ENCODE results near the gene MAPK8IP1.

MAPK8IP1 gene

DNA sequence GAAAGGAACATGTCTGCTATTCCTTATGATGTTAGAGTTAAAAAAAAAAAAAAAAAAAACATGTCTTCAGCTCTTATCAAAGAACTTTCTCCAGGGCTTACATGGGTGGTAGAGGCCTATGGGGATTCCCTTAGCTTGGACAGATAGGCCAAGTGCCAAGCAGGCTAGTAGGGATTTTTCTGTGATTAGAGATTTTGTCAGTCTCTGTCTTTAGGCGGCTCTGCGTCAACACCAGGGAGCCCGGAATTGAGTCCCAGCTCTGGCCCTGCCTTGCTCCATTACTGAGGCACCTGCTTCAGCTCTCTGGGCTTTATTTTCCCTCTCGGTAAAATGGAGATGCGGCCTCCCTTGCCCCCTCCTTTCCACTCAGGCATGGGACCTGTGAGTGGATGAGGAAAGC lies 25.1 kb upstream of the MAPK8IP1 start:
- DNase-seq, result no peak

DNA sequence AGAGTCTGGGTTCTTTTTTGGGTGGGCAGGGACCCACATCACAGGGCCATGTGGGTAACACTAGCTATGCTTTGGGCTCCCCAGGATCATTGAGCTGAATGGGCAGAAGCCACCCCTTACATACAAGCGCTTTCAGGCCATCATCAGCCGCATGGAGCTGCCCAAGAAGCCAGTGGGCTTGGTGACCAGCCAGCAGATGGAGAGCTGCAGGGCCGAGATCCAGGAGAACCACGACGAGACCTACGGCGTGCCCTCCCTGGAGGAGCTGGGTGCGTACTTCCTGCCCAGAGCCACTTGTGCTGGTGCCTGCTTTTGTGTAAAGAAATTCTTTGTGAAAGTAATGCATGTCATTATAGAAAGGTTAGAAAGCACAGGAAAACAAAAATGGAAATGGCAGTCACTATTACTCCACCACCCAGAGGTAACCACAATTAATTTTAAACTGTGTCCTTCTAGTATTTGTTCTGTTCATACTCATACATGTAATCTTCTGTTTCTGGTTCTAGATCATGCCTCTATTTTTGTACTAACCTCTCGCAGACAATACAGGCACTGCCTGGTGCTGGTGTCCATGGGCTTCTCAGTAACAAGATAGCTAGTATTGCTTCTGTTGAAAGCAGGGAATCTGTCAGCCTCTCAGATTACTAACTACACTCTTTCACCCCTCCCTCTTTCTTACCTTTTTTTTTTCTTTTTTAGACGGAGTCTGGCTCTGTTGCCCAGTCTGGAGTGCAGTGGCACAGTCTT lies 24.5 kb upstream of the MAPK8IP1 start:
- DNase-seq, result no peak

DNA sequence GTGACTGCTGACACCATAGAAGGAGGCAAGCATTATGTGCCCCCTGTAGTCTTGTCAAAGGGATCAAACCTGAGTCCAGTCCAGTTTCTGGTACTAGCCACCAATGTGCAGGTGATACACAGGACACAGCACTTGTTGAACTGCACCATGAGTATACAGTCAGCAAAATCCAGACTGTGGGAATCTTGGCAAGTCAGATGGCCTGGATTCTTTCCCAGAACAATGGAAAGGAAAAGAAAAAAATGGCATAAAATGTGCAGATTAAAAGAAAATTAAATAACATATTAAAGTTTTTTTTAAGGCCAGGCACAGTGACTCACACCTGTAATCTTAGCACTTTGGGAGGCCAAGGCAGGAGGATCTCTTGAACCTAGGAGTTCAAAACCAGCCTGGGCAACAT lies 21.4 kb upstream of the MAPK8IP1 start:
- no peak for DNase-seq

DNA sequence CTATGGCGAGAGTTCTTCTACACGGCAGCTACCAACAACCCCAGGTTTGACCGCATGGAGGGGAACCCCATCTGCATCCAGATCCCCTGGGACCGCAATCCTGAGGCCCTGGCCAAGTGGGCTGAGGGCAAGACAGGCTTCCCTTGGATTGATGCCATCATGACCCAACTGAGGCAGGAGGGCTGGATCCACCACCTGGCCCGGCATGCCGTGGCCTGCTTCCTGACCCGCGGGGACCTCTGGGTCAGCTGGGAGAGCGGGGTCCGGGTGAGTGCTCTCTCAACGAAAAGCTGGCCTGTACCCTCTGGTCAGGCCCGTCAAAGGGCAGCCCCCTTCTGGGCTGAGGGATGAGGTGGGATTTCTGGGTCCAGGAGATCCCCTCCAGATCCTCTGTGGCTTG lies 15.9 kb upstream of the MAPK8IP1 start:
- no peak for DNase-seq

DNA sequence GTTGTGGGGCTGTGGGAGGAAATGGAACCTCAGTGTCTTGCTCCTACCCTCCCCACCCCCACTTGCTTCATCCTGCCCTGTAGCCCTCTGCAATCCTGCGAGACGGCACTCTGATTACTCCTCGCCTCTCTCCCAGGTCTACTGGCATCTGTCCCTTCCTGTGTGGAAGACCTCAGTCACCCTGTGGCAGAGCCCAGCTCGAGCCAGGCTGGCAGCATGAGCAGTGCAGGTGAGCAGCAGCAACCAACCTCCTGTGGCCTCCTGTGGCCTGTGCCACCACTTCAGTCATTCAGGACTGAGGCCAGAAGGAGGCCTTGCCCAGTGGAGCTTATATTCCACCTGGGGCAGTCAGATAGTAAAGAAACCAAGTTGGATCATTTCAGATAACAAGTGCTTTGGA lies 14.7 kb upstream of the MAPK8IP1 start:
- DNase-seq, result no peak

DNA sequence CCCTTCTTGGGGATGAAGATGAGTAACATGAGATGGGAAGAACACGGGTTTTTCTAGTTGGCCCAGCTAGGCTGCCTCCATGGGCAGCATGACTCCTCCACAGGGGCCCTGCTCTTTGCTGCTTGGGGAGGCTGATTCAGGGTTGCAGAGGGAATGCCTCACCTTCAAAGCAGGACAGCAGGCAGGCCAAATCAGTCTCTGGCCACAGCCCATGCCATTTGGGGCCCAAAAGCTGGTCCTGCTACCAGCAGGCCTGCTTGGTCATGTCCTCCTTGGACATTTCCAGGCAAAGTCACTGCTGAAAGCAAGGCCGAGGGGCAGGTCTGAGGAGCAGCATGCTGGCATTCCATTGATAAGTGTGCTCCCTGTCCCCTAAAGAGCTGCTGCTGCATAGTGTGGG lies 13.8 kb upstream of the MAPK8IP1 start:
- DNase-seq, result no peak

DNA sequence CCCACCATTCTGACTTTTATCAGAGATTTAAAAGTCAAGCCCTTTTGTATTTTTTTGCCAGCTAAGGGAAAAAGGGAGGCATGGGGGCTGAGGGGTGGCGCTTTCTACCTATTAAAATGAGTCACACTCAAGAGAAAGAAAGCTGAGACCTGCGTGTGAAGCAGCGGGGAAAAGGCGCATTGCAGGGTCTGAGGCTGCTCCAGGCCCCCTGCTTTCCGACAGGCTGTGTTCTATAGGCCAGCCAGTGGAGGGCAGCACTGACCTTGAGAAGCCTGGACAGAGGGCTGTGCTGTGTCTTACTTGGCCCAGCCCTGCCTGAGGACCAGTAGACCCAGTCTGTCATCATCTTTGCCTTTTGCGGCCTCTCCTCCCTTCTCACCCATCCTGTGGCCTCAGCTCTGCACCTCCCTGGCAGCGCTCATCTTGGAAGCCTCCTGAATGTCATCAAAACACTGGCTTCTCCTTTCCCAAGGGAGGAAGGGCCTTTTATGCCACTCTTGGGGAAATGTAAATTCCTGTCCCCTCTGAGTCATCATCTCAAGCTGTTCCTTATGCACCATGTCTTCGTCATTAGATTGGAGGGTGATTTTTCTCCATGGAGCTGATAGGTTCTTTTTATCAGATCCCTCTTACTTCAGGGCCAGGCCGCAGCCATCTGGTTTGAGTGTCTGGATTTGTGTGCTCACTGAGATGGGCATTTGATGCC lies 12.6 kb upstream of the MAPK8IP1 start:
- DNase-seq, result no peak

DNA sequence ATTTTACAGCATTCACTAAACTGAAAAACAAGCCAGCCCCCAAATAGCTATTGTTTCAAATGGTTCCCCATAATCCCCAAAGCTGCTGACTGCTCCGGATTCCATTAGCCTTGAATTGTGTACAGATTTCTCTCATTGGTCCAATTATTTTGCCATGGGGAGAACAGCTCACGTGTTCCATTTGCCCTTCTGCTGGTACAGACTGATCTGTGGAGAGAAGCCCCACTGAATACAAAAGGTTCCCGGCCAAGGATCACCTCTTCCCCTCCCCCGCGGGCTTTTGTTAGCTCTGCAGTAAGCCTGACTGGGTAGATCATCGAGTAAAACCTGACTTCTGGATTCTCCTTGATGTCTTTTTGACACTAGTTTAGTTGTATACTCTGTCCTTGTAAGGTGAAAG lies 9.1 kb upstream of the MAPK8IP1 start:
- no peak for DNase-seq

DNA sequence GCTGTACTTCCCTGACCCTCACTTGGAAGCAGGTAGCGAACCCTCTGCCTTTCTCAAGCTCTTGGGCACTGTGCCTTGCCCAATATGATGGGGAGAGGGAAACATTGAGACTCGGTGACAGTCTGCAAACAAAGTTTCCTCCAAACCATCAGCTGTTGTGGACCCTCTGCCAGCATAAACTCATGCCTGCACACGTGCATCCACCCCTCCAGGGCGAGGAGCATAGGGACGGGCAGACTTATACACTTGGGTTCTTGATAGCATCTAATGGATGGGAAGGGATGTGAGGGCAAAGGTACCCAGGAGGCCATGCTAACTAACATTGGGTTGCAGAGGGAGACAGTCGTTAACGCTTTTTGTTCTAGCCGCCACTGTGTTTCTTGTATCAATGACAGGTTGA lies 8.2 kb upstream of the MAPK8IP1 start:
- DNase-seq, result no peak

DNA sequence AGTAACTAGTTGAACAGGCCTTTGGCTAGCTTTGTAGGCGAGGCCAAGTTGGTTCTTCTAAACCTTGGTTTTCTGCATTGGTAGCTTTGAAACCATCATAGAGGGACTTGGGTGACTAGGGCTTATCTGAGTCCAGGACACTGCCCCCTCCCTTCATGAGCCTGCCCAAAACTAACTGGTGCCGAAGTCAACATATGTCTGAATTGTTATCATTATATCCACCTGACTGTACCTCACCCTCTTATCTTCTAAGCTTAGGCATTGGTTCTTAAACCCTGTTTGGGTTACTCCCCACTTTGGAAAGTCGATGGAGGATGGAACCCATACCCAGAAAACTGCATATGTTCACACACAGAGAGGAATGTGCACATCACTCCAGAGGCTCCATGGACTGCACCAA lies 7.6 kb upstream of the MAPK8IP1 start:
- DNase-seq, result no peak

DNA sequence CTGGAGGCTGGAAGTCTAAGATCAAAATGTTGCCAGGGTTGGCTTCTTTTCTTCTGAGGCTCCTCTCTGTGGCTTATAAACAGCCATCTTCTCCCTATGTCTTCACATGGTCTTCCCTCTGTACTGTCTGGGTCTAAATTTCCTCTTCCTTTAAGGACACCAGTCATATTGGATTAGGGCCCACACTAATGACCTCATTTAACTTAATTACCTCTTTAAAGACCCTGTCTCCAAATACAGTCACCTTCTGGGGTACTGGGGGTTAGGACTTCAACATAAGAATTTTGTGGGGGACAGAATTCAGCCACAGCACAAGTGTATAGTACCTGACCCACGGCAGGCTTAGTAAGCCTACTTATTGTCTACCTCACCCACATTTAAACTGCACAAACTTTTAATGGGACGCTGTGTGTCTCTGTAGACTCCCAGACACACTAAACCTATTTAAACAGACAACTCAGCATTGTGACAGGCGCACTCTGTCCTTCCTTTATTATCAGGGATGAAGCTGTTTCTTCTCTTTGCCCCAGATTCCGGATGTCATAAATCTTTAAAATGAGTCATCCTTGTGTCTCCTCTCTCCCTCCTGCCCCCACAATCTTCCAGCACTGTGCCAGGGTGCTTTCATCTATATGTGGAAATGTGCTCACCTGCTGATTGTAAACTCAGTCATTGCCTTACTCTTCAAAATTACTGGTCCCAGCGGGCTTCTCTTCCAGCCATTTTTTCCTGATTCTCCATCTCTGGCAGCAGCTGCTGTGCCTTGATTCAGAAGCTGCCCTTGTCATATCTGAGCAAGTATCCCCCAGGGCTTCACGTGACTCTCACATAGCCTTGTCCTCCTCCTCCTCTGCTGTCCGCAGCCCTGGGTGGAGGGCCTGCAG lies 5.4 kb upstream of the MAPK8IP1 start:
- no peak for DNase-seq

DNA sequence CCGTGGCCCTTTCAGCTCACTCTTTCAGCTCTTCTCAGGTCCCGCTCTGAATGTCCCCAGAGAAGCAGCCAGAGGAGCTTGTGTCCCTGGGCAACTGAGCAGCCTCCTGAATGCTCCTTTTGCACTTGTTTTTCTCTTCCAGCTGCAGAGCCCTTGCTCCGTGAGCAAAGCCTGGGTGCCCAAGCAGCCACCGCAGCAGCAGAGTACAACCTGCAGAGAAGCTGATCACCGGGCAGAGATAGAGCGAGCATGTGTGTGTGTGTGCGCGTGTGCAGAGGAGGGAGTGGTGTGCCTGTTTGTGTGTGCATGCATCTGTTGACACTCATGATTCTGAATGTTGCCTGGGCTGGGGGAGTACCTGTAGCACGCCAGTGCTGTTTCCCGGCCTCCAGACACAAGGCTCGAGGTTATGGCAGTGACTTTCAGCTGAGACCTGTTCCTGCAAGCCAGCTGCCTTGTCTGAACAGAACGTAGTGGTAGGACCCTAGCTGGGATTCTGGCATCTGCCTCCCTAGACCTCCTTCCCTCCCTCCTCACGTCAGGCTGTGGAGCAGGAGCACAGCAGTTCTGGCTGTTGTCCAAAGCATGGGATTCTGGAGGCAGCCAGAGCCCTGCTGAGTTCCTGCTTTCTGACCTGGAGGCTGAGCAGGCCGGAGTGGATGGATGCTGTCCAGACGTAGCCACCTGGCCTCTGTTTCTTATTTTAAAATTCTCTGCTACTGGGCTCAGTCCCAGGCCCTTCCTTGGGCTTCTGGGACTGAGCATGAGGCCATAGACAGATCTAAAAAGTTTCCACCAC lies 4.5 kb upstream of the MAPK8IP1 start:
- no peak for DNase-seq

DNA sequence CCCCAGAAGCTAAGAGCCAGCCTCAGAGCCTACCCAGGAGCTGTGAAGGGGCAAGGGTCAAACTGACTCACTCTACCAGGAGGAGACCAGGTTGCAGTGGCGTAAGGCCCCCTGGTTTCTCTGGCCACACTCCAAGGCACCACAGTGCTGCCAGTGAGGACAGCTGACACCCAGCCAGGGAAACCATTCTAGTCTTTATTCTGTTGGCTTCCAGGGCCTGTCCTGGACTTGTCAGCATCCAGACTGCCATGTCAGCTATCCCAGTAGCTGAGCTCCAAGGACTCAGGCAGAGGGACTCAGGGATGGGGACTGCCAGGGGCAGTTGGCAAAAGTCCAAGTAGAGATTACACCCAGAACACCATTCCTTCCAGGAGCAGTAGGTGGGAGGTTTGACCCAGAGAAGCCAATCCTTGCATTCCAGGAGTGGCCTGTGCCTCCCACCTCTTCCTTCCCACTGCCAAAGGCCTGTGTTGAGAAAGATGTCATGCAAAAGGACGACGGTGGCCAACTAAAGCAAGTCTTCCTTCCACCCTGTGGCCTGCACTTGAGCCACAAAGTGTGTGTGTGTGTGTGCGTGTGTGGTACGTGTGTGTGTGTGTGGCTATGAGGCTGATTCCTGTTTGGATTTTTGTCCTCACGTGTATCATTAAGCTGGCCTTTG lies 3.6 kb upstream of the MAPK8IP1 start:
- no peak for DNase-seq

DNA sequence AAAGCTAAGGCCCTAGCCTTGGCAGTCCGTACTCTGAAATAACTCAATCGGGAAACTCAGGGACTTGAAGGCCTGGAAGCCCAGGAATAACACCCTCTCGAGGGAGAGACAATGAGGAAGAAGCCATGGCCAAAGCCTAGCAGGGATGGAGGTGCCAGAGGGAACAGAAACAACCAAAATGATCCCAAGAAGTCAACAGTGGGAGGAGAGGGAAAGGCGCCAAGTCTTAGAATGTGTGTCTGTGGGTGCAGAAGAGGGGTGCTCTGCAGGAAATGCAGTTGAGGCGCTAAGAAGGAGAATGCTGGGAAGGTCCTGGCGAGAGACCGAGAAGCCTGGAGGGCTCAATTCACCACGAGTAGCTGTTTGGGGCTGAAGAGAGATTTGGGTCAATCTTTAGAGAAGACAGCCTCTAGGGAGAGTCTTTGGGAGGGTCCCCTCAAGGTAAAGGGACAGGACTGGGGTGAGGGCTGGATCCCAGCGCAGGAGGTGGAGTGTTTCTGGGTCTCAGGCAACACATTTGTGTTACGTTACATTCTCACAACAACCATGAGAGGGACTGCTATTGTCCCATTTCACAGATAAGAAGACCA lies 760 bp upstream of the MAPK8IP1 start:
- no peak for DNase-seq

DNA sequence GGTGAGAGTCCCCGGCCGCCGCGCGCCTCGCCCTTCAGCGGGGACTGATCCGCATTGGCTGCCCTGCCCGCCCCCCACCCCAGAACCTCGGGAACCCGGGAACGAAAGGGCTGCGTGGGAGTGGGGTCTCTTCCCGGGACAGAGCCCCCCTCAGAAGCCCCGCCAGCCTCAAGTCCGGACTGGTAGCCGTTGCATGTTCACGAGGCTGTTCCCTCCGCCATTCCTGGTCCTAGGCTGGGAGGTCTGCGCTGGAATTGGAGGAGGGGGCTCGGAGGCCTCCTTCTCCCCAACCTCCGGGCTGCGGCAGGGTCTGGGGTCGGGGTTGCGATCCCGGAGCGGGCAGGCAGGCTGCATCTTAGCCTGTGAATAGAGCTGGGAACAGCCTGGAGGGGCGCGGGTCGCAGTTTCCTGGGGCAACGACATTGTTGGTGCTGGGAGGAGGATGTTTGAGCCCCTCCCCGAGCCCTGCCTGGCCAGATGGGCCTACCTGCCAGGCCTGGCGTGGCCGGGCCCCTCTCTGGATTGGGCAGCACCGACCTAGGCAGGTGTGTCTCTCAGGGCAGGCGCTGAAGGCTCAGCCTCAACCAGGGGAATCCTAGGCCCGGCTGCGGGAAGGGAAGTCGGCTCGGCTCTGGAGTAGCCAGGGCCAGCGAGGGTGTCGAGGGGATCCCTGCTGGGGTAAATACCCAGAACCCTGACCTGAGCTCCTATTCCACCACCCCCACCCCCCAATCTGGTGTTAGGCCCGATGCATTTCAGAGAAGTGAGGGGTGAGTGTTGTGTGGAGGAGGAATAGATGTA lies 670 bp downstream of the MAPK8IP1 start:
- DNase-seq, result no peak

DNA sequence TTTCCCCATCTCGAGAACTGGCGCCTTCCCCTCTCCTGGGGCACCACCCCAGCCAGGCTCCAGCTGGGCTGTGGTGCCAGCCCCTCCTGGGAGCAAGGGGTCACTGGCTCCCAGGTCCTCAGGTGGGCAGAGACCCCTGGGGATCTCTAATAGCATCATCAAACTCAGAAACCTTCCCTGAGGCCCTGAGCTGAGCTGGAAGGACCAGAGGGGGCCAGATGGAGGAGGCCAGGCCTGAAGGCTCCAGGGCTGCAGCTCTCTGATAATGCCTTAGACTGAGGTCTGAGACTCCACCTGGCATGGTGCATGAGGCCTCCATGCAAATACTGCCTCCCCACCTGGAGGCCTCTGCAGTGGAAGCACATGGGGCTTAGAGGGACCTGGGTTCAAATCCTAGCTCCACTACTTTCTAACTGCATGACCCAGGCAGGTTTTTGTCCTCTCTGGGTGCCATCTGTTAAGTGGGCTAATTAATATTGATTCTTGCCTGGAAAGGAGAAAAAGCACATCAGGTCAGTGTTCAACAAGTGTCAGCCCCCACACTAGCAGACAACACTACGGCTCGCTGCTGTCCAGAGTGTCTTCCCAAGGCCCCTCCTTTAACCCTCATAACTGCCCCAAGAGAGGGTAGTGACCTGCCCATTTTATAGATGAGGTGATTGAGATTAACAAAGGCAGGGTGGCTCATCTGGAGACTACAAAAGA lies 1.5 kb downstream of the MAPK8IP1 start:
- DNase-seq, result no peak

DNA sequence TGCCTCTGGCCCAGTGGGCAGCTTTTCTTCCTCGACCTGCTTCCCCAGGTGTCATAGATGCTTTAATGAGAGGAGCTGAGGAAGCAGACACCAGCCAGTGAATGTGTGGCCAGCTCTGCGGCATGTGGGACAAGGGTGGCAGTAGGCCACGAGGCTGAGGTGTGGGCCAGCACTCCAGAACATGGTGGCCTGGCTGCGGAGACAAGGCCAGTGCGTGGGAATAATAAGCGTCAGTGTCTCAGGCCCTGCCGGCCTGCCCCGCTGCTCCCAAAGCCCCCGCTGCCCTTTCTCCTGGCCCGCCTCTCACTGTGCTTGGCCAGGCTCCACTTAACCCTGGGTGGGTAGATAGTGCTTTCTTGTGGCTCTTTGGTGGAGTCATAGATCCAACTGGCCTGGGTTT lies 2.1 kb downstream of the MAPK8IP1 start:
- DNase-seq, result no peak

DNA sequence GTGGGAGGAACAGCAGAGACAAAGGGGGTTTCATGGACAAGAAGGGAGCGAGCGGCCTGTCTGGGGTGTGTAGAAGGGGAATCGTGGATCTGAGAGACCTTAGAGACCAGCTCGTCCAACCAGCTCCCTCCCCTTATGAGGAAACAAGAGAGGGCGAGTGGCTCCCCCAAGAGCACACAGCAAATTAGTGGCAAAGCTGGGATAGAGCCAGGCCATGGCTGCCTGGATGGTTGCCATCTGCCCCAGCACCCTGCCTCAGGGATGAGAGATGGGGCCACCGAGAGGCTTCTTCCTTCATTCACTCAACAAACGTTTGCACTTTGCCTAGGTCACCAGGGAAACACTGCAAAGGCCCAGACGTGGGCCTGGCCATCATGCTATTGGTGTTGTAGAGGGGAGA lies 4.1 kb downstream of the MAPK8IP1 start:
- no peak for DNase-seq

DNA sequence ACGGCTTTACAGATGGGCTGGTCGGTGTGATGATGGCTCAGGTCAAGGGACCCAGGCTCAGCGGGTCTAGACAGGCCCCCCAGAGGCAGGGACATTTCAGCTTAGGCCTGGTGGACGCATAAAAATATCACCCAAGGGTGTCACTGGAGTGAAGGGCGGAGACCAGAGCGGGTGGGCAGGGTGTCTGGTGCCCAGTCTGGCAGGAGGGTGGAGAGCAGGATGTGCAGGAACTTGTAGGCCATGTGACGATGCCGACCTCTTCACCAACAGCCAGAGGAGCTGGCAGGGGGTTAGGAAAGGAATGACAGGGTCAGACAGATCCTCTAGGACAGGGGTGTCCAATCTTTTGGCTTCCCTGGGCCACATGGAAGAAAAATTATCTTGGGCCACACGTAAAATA lies 4.5 kb downstream of the MAPK8IP1 start:
- DNase-seq, result no peak

DNA sequence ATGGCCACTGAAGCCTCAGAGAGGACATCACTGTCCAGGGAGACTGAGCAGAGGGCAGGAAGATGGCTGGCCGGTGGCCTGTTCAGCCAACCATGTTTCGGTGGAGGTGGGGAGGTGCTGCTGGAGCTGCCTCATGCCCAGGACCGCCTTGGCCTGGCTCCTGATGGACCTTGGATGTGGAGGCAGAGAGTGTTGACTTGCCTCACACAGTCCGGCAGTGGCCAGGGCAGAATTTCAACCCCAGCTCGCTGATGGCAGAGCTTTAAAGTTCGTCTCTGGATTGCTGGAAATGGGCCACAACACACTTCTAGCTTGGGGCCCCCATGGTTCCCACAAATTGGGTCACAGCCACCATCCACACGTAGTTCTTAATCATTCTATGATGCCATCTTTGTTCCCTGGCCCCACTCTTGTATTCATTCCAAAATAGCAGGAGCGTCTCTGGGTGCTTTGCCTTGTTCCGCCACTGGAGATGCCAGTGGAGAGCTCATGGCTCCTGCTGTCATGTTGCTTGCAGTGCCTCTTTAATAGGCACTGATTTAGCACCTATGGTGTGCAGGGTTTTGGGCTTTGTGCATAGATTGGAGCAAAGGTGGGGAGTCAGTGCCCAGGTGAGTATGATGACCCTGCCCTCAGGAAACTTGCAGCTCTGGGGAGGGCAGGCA lies 5.6 kb downstream of the MAPK8IP1 start:
- DNase-seq, result no peak
